Stimulated activated naive CD8-positive, alpha-beta T cell treated with anti-CD3 and anti-CD28 coated beads, Interleukin-15, amount 100 ng/mL, for 72 hours (primary cell): ENCODE data around the gene AUTS2.

Source experiments
- ATAC-seq: fragments of 150-1000 bp; cut with Tn5 transposase; 2 replicates; pipeline ENCODE4 v1.10.0; 2021; ENCODE audit warnings: mild to moderate bottlenecking, moderate library complexity
- DNase-seq, 2 donors: peaks; one replicate each; pipeline ENCODE4 v3.0.0; 2021 to 2022
- H3K27ac Mint-ChIP-seq, 2 donors: one replicate each; pipeline ENCODE4 v1.8.0; 2022; ENCODE audit warnings: mild to moderate bottlenecking in 2 of 2, mixed read lengths in 2 of 2, moderate library complexity in 2 of 2
- H3K27me3 Mint-ChIP-seq: one replicate; pipeline ENCODE4 v1.8.0; 2022; ENCODE audit warnings: mixed read lengths
- H3K4me1 Mint-ChIP-seq: one replicate; pipeline ENCODE4 v1.8.0; 2022; ENCODE audit warnings: mild to moderate bottlenecking, mixed read lengths
- H3K4me3 Mint-ChIP-seq, 2 donors: one replicate each; pipeline ENCODE4 v1.8.0; 2022; ENCODE audit warnings: mild to moderate bottlenecking in 2 of 2, mixed read lengths in 2 of 2, moderate library complexity in 1 of 2
- H3K9me3 Mint-ChIP-seq, 2 donors: one replicate each; pipeline ENCODE4 v1.8.0; 2022; ENCODE audit warnings: mixed read lengths in 2 of 2

The AUTS2 gene

DNA sequence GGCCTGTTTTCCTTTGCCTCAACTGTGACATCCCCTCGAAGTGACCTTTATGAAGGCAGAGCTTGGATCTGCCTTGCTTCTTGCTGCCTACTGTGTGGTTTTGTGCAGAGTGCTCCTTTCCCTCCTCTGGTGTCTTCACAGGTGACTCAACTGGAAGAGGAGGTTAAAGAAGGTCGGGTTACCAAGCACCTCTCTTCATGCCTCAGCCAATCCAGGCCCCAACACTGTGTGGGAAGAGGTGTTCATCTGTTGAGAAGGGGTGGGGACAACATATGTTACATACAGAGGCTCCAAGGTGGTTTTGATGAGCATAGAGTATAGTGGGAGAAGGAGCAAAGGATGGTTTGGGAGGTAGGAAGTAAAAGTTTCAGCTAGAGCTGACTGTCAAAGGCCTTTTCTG lies 155.7 kb downstream of the AUTS2 start:
- ATAC-seq (no peak), DNase-seq (no peak)
- Mint-ChIP-seq H3K9me3 (no peaks in the 10 kb centered on the region), H3K4me1 (no peaks in the 10 kb centered on the region), H3K4me3 (no peak overlapping the region), H3K27ac (no peak overlapping the region), H3K27me3 (no peaks in the 10 kb centered on the region)

- Mint-ChIP-seq H3K27ac (no peak overlapping the region), H3K4me3 (no peak overlapping the region), H3K27me3 (no peaks in the 10 kb centered on the region), H3K9me3 (no peaks in the 10 kb centered on the region), H3K4me1 (no peaks in the 10 kb centered on the region)
- DNase-seq (no peak), ATAC-seq (no peak)
These were observed 156.2 kb downstream of the AUTS2 start for GRCh38 chr7:69754476-69754875.

- ATAC-seq: no peak
- no peaks in the 10 kb centered on the region for H3K9me3 Mint-ChIP-seq
- H3K27me3 Mint-ChIP-seq: no peaks in the 10 kb centered on the region
- H3K27ac Mint-ChIP-seq: no peak overlapping the region
- no peaks in the 10 kb centered on the region for H3K4me1 Mint-ChIP-seq
- H3K4me3 Mint-ChIP-seq: no peak overlapping the region
- DNase-seq: no peak
These were observed 158.0 kb downstream of the AUTS2 start for GRCh38 chr7:69756235-69756634.

DNA sequence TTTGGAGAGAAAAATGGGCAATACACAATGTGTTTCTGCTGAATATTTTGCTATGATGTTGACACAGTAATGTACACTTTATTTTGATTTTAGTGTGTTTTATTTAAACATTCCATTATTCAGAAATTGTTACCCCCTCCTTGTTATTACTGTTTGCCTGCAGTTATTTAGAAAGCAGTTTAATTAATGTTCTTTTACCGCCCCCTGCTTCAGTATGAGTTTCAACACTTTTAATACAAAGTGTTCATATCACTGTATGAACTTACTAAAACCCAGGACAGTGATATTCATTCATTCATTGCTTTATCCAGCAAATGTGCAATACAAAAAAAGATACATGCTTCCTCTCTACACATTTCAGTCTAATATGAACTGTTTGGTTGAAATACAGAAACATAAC lies 159.3 kb downstream of the AUTS2 start:
- ATAC-seq: no peak
- Mint-ChIP-seq H3K4me1 (no peaks in the 10 kb centered on the region), H3K4me3 (no peak overlapping the region), H3K9me3 (no peaks in the 10 kb centered on the region), H3K27me3 (no peaks in the 10 kb centered on the region), H3K27ac (no peak overlapping the region)
- DNase-seq: no peak

DNA sequence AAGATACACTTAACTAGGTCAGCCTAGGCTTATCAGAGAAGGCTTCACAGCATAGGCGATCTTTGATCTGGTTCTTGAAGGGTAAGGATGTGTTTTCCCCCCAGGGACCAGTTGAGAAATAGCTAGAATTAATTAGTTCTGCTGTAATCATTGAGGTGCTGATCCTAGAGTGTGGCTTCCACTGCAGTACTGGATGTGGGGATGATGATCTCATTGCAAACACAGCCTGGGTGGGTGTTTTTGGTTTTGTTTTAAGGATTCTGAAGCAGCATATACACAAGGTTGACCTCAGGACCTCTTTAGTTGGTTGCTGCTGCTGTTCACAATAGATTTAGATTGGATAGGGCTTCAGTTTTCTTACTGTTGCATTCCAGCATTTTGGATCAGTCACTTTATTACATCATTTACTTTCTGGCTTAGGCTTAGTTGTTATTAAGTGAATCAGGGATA lies 159.7 kb downstream of the AUTS2 start:
- no peaks in the 10 kb centered on the region for H3K9me3 Mint-ChIP-seq
- no peak overlapping the region for H3K4me3 Mint-ChIP-seq
- no peaks in the 10 kb centered on the region for H3K27me3 Mint-ChIP-seq
- no peaks in the 10 kb centered on the region for H3K4me1 Mint-ChIP-seq
- DNase-seq (no peak), ATAC-seq (no peak)
- H3K27ac Mint-ChIP-seq: no peak overlapping the region

DNA sequence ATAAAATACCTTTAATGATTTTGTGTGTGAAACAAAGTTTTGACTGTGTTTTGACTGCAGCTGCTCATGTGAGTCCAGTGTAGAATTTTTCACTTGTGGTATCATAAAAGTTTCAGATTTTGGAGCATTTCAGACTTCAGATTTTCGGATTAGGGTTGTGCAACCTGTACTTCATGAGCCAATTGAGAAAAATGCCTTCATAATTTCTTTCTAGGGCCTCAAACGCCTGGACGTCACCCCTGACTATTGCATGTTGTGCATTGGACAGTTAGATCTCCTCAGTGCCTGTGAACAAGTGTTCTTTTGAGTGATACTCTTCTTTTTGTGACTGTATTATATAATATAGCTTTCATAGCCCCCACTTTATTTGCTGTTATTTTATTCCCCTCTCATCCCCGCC lies 161.1 kb downstream of the AUTS2 start:
- no peaks in the 10 kb centered on the region for H3K27me3 Mint-ChIP-seq
- no peak overlapping the region for H3K27ac Mint-ChIP-seq
- no peaks in the 10 kb centered on the region for H3K9me3 Mint-ChIP-seq
- no peaks in the 10 kb centered on the region for H3K4me1 Mint-ChIP-seq
- DNase-seq (no peak), ATAC-seq (no peak)
- H3K4me3 Mint-ChIP-seq: no peak overlapping the region

DNA sequence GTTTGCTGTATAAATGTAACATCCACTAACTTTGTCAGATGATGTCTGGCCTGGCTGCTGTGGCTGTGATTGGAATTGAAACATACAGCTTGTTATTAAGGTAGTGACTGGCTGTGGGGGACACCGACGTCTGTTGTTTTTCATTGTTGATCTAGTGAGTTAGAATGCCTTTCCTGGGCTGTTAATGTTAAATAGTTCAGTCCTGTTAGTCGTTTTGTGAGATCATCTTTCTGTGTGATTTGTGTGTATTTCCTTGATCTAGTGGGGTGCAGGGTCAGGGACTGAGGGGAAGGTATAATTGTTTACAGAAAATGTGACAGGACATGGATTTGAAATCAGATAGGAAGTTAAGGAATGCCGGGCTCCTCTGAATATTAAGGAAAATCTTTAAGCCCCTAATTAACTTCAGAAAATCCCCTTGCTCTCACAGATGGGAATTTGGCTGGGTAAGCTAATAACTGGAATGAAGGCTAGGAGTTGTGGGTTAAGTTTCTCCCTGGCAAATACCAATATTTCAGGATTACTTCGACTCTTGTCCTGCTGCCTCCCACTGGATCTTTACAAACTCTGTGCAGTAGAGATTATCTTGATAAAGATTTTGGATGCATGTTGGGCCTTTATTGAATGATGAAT lies 163.1 kb downstream of the AUTS2 start:
- no peaks in the 10 kb centered on the region for H3K4me1 Mint-ChIP-seq
- H3K27me3 Mint-ChIP-seq: no peaks in the 10 kb centered on the region
- no peak overlapping the region for H3K4me3 Mint-ChIP-seq
- H3K27ac Mint-ChIP-seq: no peak overlapping the region
- no peak for DNase-seq
- ATAC-seq: no peak
- no peaks in the 10 kb centered on the region for H3K9me3 Mint-ChIP-seq

DNA sequence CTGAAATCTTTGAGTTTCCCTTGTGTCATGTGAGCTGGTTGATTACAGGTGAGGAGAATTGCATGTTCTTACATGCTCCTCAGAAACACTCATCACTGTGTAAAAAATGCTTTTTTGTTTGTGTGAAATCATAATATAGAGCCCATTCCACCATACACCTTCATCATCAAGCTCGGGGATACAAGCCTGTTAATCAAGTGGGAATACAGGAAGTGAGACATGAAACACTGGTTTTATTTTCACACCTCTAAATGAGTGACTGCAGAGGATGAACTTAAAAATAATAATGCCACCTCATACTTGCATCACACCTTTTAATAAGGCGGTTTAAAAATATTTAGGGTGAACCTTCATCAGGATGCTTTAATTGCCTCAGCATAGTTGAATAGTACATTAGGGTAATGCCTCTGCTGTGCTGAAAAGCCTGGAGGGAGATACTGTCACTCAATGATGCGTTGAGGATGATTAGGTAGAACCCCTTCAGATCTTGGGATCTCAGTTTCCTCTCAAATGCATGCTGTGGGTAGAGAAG lies 164.6 kb downstream of the AUTS2 start:
- no peak overlapping the region for H3K4me3 Mint-ChIP-seq
- no peaks in the 10 kb centered on the region for H3K9me3 Mint-ChIP-seq
- DNase-seq (no peak), ATAC-seq (no peak)
- H3K4me1 Mint-ChIP-seq: no peaks in the 10 kb centered on the region
- no peaks in the 10 kb centered on the region for H3K27me3 Mint-ChIP-seq
- peak overlapping the region in 1 of 2 donors; percentile 16 for H3K27ac Mint-ChIP-seq

- H3K9me3 Mint-ChIP-seq: no peaks in the 10 kb centered on the region
- no peak overlapping the region for H3K27ac Mint-ChIP-seq
- ATAC-seq (no peak), DNase-seq (no peak)
- H3K4me1 Mint-ChIP-seq: no peaks in the 10 kb centered on the region
- H3K4me3 Mint-ChIP-seq: no peak overlapping the region
- no peaks in the 10 kb centered on the region for H3K27me3 Mint-ChIP-seq
These were observed 165.2 kb downstream of the AUTS2 start for GRCh38 chr7:69763513-69763912.

- ATAC-seq: no peak
- no peaks in the 10 kb centered on the region for H3K27me3 Mint-ChIP-seq
- no peak overlapping the region for H3K27ac Mint-ChIP-seq
- H3K9me3 Mint-ChIP-seq: no peaks in the 10 kb centered on the region
- no peaks in the 10 kb centered on the region for H3K4me1 Mint-ChIP-seq
- DNase-seq: no peak
- H3K4me3 Mint-ChIP-seq: no peak overlapping the region
These were observed 165.9 kb downstream of the AUTS2 start for GRCh38 chr7:69764147-69764546.

DNA sequence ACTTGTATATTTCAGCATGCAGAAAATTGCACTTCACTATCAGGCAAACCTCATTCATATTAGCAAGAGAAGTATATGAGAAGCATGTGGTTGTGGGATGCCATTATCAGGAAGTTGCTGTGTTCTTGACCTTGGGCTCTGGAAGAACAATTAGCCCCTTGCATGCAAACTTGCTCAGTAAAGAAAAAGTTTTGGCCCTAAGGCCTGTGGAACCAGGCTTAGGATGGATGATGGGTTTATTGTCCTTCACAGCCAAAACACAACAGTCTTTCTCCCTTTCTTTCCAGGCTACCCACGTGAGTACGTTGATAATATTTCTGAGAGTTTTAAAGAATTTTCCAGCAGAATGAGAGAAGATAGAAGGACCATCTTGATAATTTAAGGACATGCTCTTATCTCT lies 166.4 kb downstream of the AUTS2 start:
- H3K9me3 Mint-ChIP-seq: no peaks in the 10 kb centered on the region
- no peak for DNase-seq
- H3K27me3 Mint-ChIP-seq: no peaks in the 10 kb centered on the region
- no peak for ATAC-seq
- H3K4me1 Mint-ChIP-seq: no peaks in the 10 kb centered on the region
- no peak overlapping the region for H3K4me3 Mint-ChIP-seq
- no peak overlapping the region for H3K27ac Mint-ChIP-seq

DNA sequence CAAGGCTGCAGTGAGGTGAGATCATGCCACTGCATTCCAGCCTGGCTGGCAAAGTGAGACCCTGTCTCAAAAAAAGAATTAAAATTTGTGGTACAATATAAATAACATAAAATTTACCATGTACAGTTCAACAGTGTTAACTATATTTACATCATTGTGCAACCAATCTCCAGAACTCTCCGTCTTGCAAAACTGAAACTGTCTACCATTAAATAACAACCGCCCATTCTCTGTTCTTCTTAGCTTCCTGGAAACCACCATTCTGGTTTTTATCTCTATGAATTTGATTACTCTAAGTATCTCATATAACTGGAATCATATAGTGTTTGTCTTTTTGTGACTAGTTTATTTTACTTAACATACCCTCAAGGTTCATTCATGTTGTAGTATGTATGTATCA lies 167.6 kb downstream of the AUTS2 start:
- no peaks in the 10 kb centered on the region for H3K27me3 Mint-ChIP-seq
- no peak overlapping the region for H3K27ac Mint-ChIP-seq
- no peaks in the 10 kb centered on the region for H3K4me1 Mint-ChIP-seq
- ATAC-seq (no peak), DNase-seq (no peak)
- H3K9me3 Mint-ChIP-seq: no peaks in the 10 kb centered on the region
- no peak overlapping the region for H3K4me3 Mint-ChIP-seq

DNA sequence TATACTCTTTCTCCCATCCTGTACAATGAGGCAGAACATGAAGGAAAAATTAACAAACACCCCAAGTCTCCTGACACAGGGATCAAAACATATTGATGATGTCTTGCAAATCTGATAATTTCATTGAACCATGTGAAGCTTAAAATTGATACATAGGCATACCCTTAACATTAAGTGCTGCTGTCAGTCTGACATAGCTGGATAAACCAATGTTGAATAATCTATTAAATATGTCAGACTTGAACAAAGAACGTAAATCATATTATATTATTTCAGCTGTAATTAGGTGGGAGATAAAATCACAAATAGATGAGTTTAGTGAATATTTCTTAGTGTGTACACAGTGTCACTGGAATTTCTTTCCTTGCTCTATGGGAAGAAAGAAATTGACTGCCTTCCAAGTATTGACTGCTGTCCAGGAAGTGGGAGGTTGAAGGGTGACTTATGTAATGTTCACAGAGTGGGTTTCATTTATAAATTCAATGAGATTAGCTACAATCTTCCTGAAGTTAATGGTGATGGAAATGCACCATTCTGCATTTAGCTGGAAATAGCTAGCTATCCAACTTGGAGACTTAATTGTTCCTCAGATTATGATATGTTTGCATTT lies 170.8 kb downstream of the AUTS2 start:
- Mint-ChIP-seq H3K27me3 (no peaks in the 10 kb centered on the region), H3K9me3 (no peaks in the 10 kb centered on the region), H3K4me1 (no peaks in the 10 kb centered on the region), H3K27ac (no peak overlapping the region), H3K4me3 (no peak overlapping the region)
- ATAC-seq: no peak
- no peak for DNase-seq

DNA sequence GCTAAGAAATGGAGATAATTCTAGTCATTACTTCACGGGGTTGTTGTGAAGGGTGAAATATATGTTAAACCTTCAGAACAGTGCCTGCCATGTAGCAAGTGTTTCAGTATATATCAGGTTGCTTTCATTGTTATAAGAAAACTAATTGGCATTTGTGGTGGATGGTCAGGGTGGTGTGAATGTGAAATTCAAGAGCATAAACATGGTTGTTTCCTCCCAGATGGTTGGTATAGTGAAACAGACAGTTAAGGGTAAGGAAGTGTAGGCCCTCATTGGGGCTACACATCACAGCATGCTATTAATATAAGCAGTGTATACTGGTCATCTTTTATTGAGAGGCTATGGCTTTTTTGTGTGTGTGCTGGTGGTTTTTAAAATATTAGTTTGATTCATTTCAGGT lies 171.6 kb downstream of the AUTS2 start:
- no peak for ATAC-seq
- H3K27ac Mint-ChIP-seq: peak overlapping the region in 1 of 2 donors; percentile 25
- DNase-seq: no peak
- no peak overlapping the region for H3K4me3 Mint-ChIP-seq
- H3K4me1 Mint-ChIP-seq: no peaks in the 10 kb centered on the region
- H3K27me3 Mint-ChIP-seq: no peaks in the 10 kb centered on the region
- no peaks in the 10 kb centered on the region for H3K9me3 Mint-ChIP-seq

- no peaks in the 10 kb centered on the region for H3K27me3 Mint-ChIP-seq
- no peak for ATAC-seq
- H3K27ac Mint-ChIP-seq: no peak overlapping the region
- no peaks in the 10 kb centered on the region for H3K9me3 Mint-ChIP-seq
- no peaks in the 10 kb centered on the region for H3K4me1 Mint-ChIP-seq
- H3K4me3 Mint-ChIP-seq: no peak overlapping the region
- no peak for DNase-seq
These were observed 172.3 kb downstream of the AUTS2 start for GRCh38 chr7:69770613-69771012.

DNA sequence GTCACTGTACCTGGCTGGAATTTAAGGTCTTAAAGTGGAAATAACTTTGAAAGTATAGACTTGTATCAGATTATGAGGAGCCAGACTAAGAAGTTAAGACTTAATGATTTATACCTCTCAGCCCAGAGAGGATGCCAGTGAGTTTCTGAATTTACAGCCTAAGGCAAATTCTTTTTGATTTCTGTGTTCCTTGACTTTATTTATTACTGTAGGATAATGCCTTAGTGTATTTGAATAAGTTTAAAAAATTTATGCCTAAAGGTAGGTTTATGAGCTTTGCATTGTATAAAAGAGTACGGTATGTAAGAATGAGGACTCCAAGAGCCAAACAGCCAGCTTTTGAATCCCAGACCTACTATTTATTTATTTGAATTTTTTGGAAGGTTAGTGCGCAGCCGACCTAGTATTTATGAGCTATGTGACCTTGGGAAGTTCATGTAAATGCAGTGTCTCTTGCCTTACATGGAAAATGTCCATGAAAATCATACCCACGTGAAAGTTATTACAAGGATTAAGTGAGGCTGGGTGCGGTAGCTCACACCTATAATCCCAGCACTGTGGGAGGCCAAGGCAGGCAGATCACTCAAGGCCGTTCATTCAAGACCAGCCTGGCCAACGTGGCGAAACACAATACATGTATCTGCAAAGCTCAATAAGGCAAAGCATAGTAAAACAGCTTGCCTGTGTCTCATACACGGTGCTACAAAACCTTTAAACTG lies 174.6 kb downstream of the AUTS2 start:
- no peak overlapping the region for H3K4me3 Mint-ChIP-seq
- no peaks in the 10 kb centered on the region for H3K4me1 Mint-ChIP-seq
- no peaks in the 10 kb centered on the region for H3K9me3 Mint-ChIP-seq
- ATAC-seq (no peak), DNase-seq (no peak)
- no peaks in the 10 kb centered on the region for H3K27me3 Mint-ChIP-seq
- H3K27ac Mint-ChIP-seq: no peak overlapping the region
